DOHH2 (cell line): ENCODE measurements around the gene GLYATL1B.
"Not testable (repeated sequence)": the region's sequence is repeated elsewhere in the genome, so short reads cannot be mapped to it uniquely, and the experiment has no call there.

ENCODE experiments used
- H3F3A ChIP-seq: fragments of 200-600 bp; sonication (generic), shearing (Covaris generic); 2 replicates; pipeline ENCODE4 v1.6.0; 2016; ENCODE audit warnings: antibody characterized with exemption, mild to moderate bottlenecking; ENCODE audit not compliant: control insufficient read depth, insufficient read depth
- H3K27ac ChIP-seq: fragments of 200-600 bp; sonication (generic); 2 replicates; pipeline ENCODE4 v1.5.1; 2014; ENCODE audit warnings: low read depth, mild to moderate bottlenecking, low read length, moderate library complexity
- H3K27me3 ChIP-seq: fragments of 200-600 bp; sonication (generic); 2 replicates; pipeline ENCODE4 v1.6.1; 2014; ENCODE audit warnings: mild to moderate bottlenecking, low read length, mixed read lengths; ENCODE audit not compliant: control insufficient read depth
- H3K36me3 ChIP-seq: fragments of 200-600 bp; sonication (generic); 2 replicates; pipeline ENCODE4 v1.6.1; 2014; ENCODE audit warnings: mild to moderate bottlenecking, low read length, moderate library complexity, mixed read lengths; ENCODE audit not compliant: control insufficient read depth
- H3K4me1 ChIP-seq: fragments of 200-600 bp; sonication (generic); 2 replicates; pipeline ENCODE4 v1.6.1; 2014; ENCODE audit warnings: mild to moderate bottlenecking, low read length, mixed read lengths; ENCODE audit not compliant: control insufficient read depth
- H3K4me2 ChIP-seq: fragments of 200-600 bp; sonication (generic); 2 replicates; pipeline ENCODE4 v1.6.0; 2014; ENCODE audit warnings: mild to moderate bottlenecking, low read length, moderate library complexity
- H3K4me3 ChIP-seq: fragments of 200-600 bp; sonication (generic); 2 replicates; pipeline ENCODE4 v1.5.1; 2014; ENCODE audit warnings: mild to moderate bottlenecking, low read length, mixed read lengths
- H3K79me2 ChIP-seq: fragments of 200-600 bp; sonication (generic); 2 replicates; pipeline ENCODE4 v1.6.1; 2014; ENCODE audit warnings: mild to moderate bottlenecking, low read length, mixed read lengths; ENCODE audit not compliant: control insufficient read depth
- H3K9me2 ChIP-seq: fragments of 200-600 bp; sonication (generic); replicated peaks from 2 replicates; pipeline ENCODE4 v1.6.1; 2014; ENCODE audit warnings: mild to moderate bottlenecking, low read length, mixed read lengths; ENCODE audit not compliant: control insufficient read depth
- H3K9me3 ChIP-seq: fragments of 200-600 bp; sonication (generic); 2 replicates; pipeline ENCODE4 v1.6.1; 2014; ENCODE audit warnings: antibody characterized with exemption, low read length, mixed read lengths; ENCODE audit not compliant: control insufficient read depth, insufficient read depth
- H4K20me1 ChIP-seq: fragments of 200-600 bp; sonication (generic); 2 replicates; pipeline ENCODE4 v1.6.0; 2014; ENCODE audit warnings: low read depth, mild to moderate bottlenecking, antibody characterized with exemption, low read length, moderate library complexity; ENCODE audit not compliant: control insufficient read depth, insufficient read depth
- EZH2phosphoT487 ChIP-seq: fragments of 200-600 bp; sonication (generic); IDR thresholded peaks from 2 replicates; pipeline ENCODE4 v1.6.1; 2017; ENCODE audit warnings: borderline replicate concordance, mild to moderate bottlenecking, antibody characterized with exemption, low read length, moderate library complexity, mixed read lengths
- TF ChIP-seq, protein P1 (sequence below): fragments of 200-600 bp; sonication (generic); IDR thresholded peaks from one replicate; pipeline ENCODE4 v1.5.1; 2014; ENCODE audit warnings: antibody characterized with exemption, mild to moderate bottlenecking, low read depth, low read length; ENCODE audit not compliant: poor library complexity, severe bottlenecking

GLYATL1B gene, protein sequence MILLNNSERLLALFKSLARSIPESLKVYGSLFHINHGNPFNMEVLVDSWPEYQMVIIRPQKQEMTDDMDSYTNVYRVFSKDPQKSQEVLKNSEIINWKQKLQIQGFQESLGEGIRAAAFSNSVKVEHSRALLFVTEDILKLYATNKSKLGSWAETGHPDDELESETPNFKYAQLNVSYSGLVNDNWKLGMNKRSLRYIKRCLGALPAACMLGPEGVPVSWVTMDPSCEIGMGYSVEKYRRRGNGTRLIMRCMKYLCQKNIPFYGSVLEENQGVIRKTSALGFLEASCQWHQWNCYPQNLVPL

DNA sequence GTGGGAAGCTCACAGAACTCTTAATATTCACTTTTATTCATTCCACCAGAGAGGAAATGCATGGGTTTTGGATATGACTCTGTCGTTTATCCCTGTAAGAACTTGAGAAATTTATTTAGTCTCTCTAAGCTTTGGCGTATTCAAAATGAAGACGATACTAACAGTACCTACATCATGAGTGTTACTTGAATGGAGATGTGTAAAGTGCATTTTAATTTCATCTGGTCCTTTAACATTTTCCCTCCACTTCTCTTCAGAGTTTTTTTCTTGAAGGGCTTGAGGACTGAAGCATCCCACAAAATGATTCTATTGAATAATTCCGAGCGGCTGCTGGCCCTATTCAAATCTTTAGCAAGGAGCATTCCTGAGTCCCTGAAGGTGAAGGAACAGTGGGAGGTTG is at the start of gene GLYATL1B:
GLYATL1B (plus strand) TSS at position 301 of the 400 bp plus-strand sequence; CDS start at position 301, 0 bp downstream.
- not testable (repeated sequence) for H4K20me1 ChIP-seq, H3K27ac ChIP-seq, H3K9me2 ChIP-seq, H3K27me3 ChIP-seq, H3K9me3 ChIP-seq, H3K79me2 ChIP-seq, H3K4me2 ChIP-seq, H3K4me3 ChIP-seq
- Histone ChIP-seq H3K4me1 (peaks cover 90% of the 10 kb centered on the region), H3K36me3 (peaks cover 24% of the 10 kb centered on the region), H3F3A (peaks cover 25% of the 10 kb centered on the region)

DNA sequence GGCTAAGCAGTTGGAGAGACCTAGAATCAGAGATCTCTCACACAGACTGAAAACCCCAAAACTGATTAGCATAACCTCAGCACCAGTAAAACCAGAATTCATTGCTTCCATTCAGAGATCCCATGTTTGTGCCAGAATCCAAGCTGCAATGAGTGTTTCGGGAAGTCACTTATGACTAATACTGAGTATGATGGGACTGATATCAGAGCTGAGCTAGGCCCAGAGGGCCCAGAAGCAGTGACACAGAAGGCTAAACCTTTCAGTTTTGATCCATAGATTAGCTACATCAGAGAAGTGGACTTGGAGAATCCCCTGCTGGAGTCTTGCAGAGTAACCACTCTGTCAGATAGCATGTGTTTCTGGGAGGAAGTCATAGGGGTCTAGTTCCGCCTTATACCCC is 49.6 kb upstream of the GLYATL1B start:
- not testable (repeated sequence) for H3K36me3 ChIP-seq, H3K27ac ChIP-seq, H3K9me2 ChIP-seq, H4K20me1 ChIP-seq, H3K27me3 ChIP-seq, H3F3A ChIP-seq, H3K9me3 ChIP-seq, H3K79me2 ChIP-seq, H3K4me3 ChIP-seq, H3K4me2 ChIP-seq
- H3K4me1 ChIP-seq, result peaks cover 34% of the 10 kb centered on the region

DNA sequence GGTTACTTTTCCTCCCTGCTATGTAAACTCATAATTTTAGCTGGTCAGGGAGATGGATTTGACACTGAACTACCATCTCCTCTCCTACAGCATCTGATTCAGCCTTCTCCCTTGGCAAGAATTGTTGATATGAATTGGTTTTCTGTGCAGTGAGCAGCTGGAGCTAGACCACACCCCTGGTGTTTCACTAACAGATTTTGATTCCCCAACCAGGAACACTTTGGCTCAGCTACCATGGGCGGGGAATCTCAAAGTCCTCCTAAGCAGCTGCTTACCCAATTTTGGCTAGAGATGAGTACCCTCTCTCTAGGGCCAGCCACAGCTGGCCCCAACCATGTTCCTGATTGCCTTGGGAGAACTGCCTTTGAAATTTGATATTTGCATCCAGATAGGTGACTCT is 48.7 kb upstream of the GLYATL1B start:
- not testable (repeated sequence) for H3K79me2 ChIP-seq, H3K27me3 ChIP-seq, H3K27ac ChIP-seq, H3K9me2 ChIP-seq, H3K4me3 ChIP-seq, H3K36me3 ChIP-seq, H3K4me2 ChIP-seq, H3K9me3 ChIP-seq, H4K20me1 ChIP-seq, H3F3A ChIP-seq
- H3K4me1 ChIP-seq, result peaks cover 34% of the 10 kb centered on the region

DNA sequence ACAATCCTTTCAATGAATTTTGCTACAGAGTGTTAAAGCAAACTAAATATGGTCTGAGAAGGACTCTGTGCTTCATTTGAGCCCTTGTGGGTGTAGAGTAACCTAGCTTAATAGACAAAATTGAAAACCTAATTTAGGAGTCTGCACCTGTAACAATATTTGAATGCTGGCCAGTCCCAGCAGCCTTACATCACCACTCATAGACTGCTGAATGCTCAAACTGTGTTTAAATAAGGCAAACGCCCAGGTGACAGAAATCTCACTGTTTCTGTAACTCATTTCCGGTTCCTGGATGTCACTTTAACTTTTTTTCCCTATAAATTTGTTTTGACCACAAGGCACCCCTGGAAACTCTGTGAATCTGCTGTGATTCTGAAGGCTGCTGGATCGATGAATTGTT is 45.5 kb upstream of the GLYATL1B start:
- H3K4me3 ChIP-seq, result peak overlapping the region; percentile 28
- H3K4me1 ChIP-seq, result peaks cover 45% of the 10 kb centered on the region
- H3K36me3 ChIP-seq, result peaks cover 4% of the 10 kb centered on the region
- TF ChIP-seq, protein P1, sequence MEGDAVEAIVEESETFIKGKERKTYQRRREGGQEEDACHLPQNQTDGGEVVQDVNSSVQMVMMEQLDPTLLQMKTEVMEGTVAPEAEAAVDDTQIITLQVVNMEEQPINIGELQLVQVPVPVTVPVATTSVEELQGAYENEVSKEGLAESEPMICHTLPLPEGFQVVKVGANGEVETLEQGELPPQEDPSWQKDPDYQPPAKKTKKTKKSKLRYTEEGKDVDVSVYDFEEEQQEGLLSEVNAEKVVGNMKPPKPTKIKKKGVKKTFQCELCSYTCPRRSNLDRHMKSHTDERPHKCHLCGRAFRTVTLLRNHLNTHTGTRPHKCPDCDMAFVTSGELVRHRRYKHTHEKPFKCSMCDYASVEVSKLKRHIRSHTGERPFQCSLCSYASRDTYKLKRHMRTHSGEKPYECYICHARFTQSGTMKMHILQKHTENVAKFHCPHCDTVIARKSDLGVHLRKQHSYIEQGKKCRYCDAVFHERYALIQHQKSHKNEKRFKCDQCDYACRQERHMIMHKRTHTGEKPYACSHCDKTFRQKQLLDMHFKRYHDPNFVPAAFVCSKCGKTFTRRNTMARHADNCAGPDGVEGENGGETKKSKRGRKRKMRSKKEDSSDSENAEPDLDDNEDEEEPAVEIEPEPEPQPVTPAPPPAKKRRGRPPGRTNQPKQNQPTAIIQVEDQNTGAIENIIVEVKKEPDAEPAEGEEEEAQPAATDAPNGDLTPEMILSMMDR, result no peak
- TF ChIP-seq EZH2phosphoT487, result no peak
- H3K79me2 ChIP-seq, result no peaks in the 10 kb centered on the region
- H4K20me1 ChIP-seq, result no peaks in the 10 kb centered on the region
- no peaks in the 10 kb centered on the region for H3K9me2 ChIP-seq
- H3K9me3 ChIP-seq, result no peaks in the 10 kb centered on the region
- no peaks in the 10 kb centered on the region for H3K27me3 ChIP-seq
- H3K4me2 ChIP-seq, result peak overlapping the region; percentile 53
- 0 out of 2 replicates have a peak, but pooled peaks cover 4% of the 10 kb centered on the region for H3F3A ChIP-seq
- H3K27ac ChIP-seq, result 0 out of 2 replicates have a peak overlapping the region, but pooled peaks have one; percentile 14

DNA sequence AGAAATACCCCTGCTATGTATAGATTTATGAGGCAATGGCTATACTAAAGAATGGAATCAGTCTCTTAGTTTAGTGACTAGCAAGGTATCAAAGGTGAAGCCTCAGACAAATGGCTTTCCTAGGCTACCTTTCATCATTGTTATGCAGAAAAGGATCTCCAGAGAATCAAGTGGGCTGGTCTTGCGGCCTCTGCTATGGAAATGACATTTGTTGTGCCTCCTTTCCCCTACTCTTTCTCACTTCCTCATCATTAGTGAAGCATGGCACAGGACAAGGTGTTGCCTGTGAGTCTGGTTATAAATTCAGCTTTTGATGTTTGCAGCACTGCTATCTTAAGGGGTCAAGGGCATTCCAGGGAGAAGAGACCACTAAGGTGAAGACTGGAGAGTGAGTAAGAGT is 34.7 kb upstream of the GLYATL1B start:
- not testable (repeated sequence) for H3K27me3 ChIP-seq, H3K4me3 ChIP-seq, H3K9me2 ChIP-seq, H4K20me1 ChIP-seq, H3F3A ChIP-seq, H3K79me2 ChIP-seq, H3K9me3 ChIP-seq
- H3K36me3 ChIP-seq, result peaks cover 16% of the 10 kb centered on the region
- peak overlapping the region; percentile 46 for H3K27ac ChIP-seq
- H3K4me2 ChIP-seq, result peak overlapping the region; percentile 42
- H3K4me1 ChIP-seq, result peaks cover 59% of the 10 kb centered on the region

DNA sequence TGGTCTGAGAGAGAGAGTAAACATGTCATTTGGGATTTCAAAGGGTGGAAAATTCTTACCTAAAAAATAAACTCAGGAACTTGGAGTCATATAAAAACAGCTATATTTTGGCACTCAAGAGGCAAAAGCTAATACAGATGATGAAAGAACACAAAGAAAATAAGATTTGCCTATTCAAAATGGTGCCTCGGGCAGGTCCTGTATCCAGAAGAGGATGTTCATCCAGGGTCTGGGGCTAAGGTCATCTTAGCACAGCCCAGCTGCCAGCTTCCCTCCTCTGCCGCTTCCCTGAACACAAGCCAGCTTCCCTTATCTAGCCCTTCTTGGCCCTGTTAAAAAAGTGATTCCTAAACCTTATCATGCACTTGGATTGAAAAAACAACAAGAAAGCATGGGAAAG is 33.8 kb upstream of the GLYATL1B start:
- not testable (repeated sequence) for H3K27ac ChIP-seq, H3K79me2 ChIP-seq, H3K9me3 ChIP-seq, H3F3A ChIP-seq, H4K20me1 ChIP-seq, H3K27me3 ChIP-seq, H3K4me3 ChIP-seq, H3K9me2 ChIP-seq
- peaks cover 64% of the 10 kb centered on the region for H3K4me1 ChIP-seq
- H3K36me3 ChIP-seq, result peaks cover 16% of the 10 kb centered on the region
- H3K4me2 ChIP-seq, result peak overlapping the region; percentile 42
